Activated T-helper 17 cell treated with anti-CD3 and anti-CD28 coated beads, Interleukin-2, amount 50 U/mL, for 72 hours (primary cell): ENCODE results near the gene WNT9A. TPM values are rescaled to one million over a fixed set of nuclear protein-coding genes. Genes with fewer than 3 reads are reported as not detected.

Experiments
- ATAC-seq: fragments of 150-1000 bp; cut with Tn5 transposase; replicated peaks from 2 replicates; pipeline ENCODE4 v1.10.0; 2021; ENCODE audit warnings: mild to moderate bottlenecking, moderate library complexity
- H3K27ac Mint-ChIP-seq: one replicate; pipeline ENCODE4 v1.8.0; 2022; ENCODE audit warnings: mixed read lengths
- H3K27me3 Mint-ChIP-seq: one replicate; pipeline ENCODE4 v1.8.0; 2022; ENCODE audit warnings: mixed read lengths
- H3K36me3 Mint-ChIP-seq: one replicate; pipeline ENCODE4 v1.8.0; 2022; ENCODE audit warnings: low read depth, mild to moderate bottlenecking, mixed read lengths
- H3K4me1 Mint-ChIP-seq: one replicate; pipeline ENCODE4 v1.8.0; 2022; ENCODE audit warnings: mixed read lengths
- H3K4me3 Mint-ChIP-seq: one replicate; pipeline ENCODE4 v1.8.0; 2022; ENCODE audit warnings: mild to moderate bottlenecking, mixed read lengths
- H3K9me3 Mint-ChIP-seq: one replicate; pipeline ENCODE4 v1.8.0; 2022; ENCODE audit warnings: mixed read lengths
- total RNA-seq, 2 donors: library from RNA; stranded (reverse); gene quantifications; one replicate each; pipeline ENCODE4 v1.2.3, GENCODE V29; 2022

The WNT9A gene
- total RNA-seq, 2 donors from 2014 or later, result 0.09 to 0.24 TPM

- Mint-ChIP-seq H3K27me3 (no peaks in the 10 kb centered on the region), H3K27ac (no peak overlapping the region), H3K36me3 (no peaks in the 10 kb centered on the region), H3K9me3 (no peaks in the 10 kb centered on the region), H3K4me3 (no peak overlapping the region), H3K4me1 (peaks cover 4% of the 10 kb centered on the region)
- no peak for ATAC-seq
Measured at GRCh38 chr1:227926216-227926791, 21.4 kb downstream of the WNT9A start.

GRCh38 chr1:227925582-227926198 lies 22.0 kb downstream of the WNT9A start:
- Mint-ChIP-seq H3K27ac (no peak overlapping the region), H3K9me3 (no peaks in the 10 kb centered on the region), H3K27me3 (no peaks in the 10 kb centered on the region)

GRCh38 chr1:227924833-227925574 lies 22.7 kb downstream of the WNT9A start:
- Mint-ChIP-seq H3K36me3 (no peaks in the 10 kb centered on the region), H3K27ac (no peak overlapping the region), H3K4me3 (no peak overlapping the region), H3K27me3 (no peaks in the 10 kb centered on the region), H3K9me3 (no peaks in the 10 kb centered on the region), H3K4me1 (no peaks in the 10 kb centered on the region)
- ATAC-seq, result no peak

More at GRCh38 chr1:227925582-227926198, 22.0 kb downstream of the WNT9A start:
- no peak overlapping the region for H3K4me3 Mint-ChIP-seq
- no peak for ATAC-seq
- no peaks in the 10 kb centered on the region for H3K36me3 Mint-ChIP-seq
- H3K4me1 Mint-ChIP-seq, result no peaks in the 10 kb centered on the region

DNA sequence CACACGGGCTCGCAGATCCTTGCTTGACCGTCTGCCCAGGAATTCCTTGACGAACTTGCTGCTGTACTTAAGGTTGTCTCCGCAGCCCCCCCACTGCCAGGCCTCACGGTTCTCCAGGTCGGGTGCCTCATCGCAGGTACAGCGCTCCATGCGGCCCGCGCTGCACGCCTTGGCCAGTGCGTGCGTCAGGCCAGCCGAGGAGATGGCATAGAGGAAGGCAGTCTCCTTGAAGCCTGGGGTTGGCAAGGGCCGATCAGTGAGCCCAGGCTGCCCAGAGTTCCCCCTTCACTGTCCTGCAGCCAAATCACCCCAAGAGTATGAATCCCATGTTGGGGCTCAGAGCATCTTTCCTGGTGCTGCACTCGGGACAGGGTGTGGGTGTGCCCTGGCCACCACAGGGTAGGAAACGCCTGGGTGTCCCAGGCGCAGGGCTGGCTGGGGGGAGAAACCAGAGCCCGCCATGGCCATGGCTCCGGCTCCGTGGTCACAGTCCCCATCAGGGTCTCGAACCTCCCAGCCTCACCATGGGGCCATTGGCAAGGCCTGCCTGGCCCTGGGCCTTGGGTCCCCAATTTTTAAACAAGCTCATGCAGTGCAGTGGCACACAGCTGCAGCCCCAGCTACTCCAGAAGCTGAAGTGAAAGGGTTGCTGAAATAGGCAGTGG lies 23.4 kb downstream of the WNT9A start:
- ATAC-seq, result no peak
- Mint-ChIP-seq H3K4me3 (no peak overlapping the region), H3K9me3 (no peaks in the 10 kb centered on the region), H3K4me1 (no peaks in the 10 kb centered on the region), H3K27me3 (no peaks in the 10 kb centered on the region), H3K27ac (no peak overlapping the region), H3K36me3 (no peaks in the 10 kb centered on the region)

DNA sequence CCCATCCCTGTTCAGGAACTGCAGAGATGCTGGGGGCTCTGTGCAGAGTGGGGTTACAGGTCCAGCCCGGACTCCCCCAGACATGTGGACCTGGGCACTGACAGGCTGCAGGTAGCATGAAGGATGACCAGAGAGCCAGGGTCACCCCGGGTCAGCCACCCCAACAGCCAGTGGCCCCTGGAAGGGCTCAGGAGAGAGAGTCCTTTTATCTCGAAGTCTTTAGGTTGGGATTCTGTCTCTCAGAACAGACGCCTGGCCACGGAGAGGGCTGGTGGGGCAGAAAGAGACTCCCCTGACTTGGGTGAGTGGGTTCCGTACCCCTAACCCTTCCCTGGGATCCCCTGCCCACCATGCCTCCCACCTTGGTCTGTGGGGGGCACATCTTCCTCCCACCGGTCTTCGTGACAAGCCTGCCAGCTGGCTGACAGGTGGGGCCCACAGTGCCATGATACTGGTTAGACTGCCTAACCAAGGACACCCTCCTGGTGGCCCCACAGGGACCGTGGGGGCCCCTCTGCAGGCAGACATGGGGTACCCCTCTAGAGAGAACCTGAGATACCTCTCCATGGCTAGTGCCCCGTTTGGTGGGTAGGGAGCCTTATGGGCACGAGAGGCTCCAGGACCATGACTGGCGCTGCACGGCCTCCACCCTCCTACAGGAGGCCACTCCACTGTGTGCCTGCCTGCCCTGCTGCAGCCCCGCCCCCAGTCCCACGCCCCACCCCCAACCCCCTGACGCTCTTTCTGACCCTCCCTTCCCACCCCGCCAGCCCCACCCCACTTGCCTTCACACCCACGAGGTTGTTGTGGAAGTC lies 24.2 kb downstream of the WNT9A start:
- Mint-ChIP-seq H3K36me3 (no peaks in the 10 kb centered on the region), H3K4me1 (no peaks in the 10 kb centered on the region), H3K9me3 (no peaks in the 10 kb centered on the region), H3K27ac (no peak overlapping the region), H3K4me3 (no peak overlapping the region), H3K27me3 (no peaks in the 10 kb centered on the region)
- ATAC-seq, result no peak

- no peak overlapping the region for H3K4me3 Mint-ChIP-seq
- H3K27me3 Mint-ChIP-seq, result no peaks in the 10 kb centered on the region
- ATAC-seq, result no peak
Measured at GRCh38 chr1:227922501-227923352, 25.0 kb downstream of the WNT9A start.

DNA sequence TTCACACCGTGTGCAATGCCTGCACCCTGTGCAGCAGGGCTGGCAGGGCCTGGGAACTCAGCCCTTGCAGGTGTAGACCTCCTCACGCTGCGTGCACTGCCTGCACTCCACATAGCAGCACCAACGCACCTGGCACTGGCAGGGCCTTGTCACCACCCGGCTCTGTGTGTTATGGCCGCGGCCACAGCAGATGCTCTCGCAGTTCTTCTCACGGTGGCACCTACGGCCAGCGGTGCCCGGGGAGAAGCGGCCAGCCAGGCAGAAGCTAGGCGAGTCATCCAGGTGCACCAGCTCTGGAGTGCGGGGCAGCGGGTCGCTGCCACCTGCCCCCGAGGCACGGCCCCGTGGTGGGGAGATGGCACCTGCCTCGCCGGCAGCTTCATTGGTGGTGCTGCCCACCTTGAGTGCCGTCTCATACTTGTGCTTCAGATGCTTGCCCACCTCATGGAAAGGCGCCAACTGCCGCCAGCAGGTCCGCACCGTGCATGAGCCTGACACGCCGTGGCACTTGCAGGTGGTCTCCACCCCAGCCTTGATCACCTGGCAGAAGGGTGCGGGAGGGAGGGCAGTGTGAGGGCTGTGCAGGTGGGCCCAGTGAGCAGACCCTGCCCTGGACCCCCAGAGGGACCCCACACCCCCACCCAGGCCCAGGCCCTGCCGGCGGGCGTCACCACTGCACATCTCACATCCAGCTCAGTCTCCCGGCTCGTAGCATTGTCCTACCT lies 26.1 kb downstream of the WNT9A start:
- H3K36me3 Mint-ChIP-seq, result no peaks in the 10 kb centered on the region
- no peak overlapping the region for H3K27ac Mint-ChIP-seq
- H3K27me3 Mint-ChIP-seq, result no peaks in the 10 kb centered on the region
- no peaks in the 10 kb centered on the region for H3K9me3 Mint-ChIP-seq
- ATAC-seq, result no peak
- no peaks in the 10 kb centered on the region for H3K4me1 Mint-ChIP-seq
- H3K4me3 Mint-ChIP-seq, result no peak overlapping the region

More at GRCh38 chr1:227922501-227923352, 25.0 kb downstream of the WNT9A start:
- Mint-ChIP-seq H3K4me1 (no peaks in the 10 kb centered on the region), H3K9me3 (no peaks in the 10 kb centered on the region), H3K27ac (no peak overlapping the region), H3K36me3 (no peaks in the 10 kb centered on the region)

- ATAC-seq, result no peak
- no peak overlapping the region for H3K27ac Mint-ChIP-seq
- no peak overlapping the region for H3K4me3 Mint-ChIP-seq
- no peaks in the 10 kb centered on the region for H3K4me1 Mint-ChIP-seq
- no peaks in the 10 kb centered on the region for H3K36me3 Mint-ChIP-seq
- no peaks in the 10 kb centered on the region for H3K27me3 Mint-ChIP-seq
- H3K9me3 Mint-ChIP-seq, result no peaks in the 10 kb centered on the region
Measured at GRCh38 chr1:227920896-227921295, 26.8 kb downstream of the WNT9A start.

GRCh38 chr1:227920426-227920825 lies 27.3 kb downstream of the WNT9A start:
- no peaks in the 10 kb centered on the region for H3K27me3 Mint-ChIP-seq
- no peak overlapping the region for H3K4me3 Mint-ChIP-seq
- no peaks in the 10 kb centered on the region for H3K9me3 Mint-ChIP-seq
- no peak for ATAC-seq
- no peaks in the 10 kb centered on the region for H3K36me3 Mint-ChIP-seq
- H3K4me1 Mint-ChIP-seq, result no peaks in the 10 kb centered on the region
- no peak overlapping the region for H3K27ac Mint-ChIP-seq

- H3K27me3 Mint-ChIP-seq, result no peaks in the 10 kb centered on the region
- no peaks in the 10 kb centered on the region for H3K4me1 Mint-ChIP-seq
- no peak for ATAC-seq
- H3K27ac Mint-ChIP-seq, result no peak overlapping the region
- no peaks in the 10 kb centered on the region for H3K36me3 Mint-ChIP-seq
- no peaks in the 10 kb centered on the region for H3K9me3 Mint-ChIP-seq
- H3K4me3 Mint-ChIP-seq, result no peak overlapping the region
Measured at GRCh38 chr1:227919906-227920305, 27.8 kb downstream of the WNT9A start.

DNA sequence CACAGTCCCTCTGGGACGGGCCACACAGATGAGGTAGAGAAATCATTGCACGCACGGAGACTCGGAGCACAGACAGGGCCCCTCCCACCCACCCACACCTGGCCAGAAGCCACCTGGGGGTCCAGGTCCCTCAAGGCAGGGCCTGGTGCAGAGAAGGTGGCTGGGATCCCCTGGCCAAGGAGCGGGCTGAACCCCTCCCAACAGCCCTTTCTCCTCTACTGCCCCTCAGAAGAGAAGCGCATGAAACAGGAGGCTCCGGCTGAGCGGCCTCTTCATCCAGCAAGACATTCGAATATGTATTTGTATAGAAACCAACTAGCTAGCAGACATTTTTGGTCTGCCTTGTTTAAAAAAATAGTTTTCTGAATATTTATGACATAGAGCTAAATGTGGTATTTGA lies 29.0 kb downstream of the WNT9A start:
- H3K4me1 Mint-ChIP-seq, result no peaks in the 10 kb centered on the region
- H3K36me3 Mint-ChIP-seq, result no peaks in the 10 kb centered on the region
- no peaks in the 10 kb centered on the region for H3K27me3 Mint-ChIP-seq
- H3K27ac Mint-ChIP-seq, result no peak overlapping the region
- H3K9me3 Mint-ChIP-seq, result no peaks in the 10 kb centered on the region
- H3K4me3 Mint-ChIP-seq, result no peak overlapping the region
- no peak for ATAC-seq

DNA sequence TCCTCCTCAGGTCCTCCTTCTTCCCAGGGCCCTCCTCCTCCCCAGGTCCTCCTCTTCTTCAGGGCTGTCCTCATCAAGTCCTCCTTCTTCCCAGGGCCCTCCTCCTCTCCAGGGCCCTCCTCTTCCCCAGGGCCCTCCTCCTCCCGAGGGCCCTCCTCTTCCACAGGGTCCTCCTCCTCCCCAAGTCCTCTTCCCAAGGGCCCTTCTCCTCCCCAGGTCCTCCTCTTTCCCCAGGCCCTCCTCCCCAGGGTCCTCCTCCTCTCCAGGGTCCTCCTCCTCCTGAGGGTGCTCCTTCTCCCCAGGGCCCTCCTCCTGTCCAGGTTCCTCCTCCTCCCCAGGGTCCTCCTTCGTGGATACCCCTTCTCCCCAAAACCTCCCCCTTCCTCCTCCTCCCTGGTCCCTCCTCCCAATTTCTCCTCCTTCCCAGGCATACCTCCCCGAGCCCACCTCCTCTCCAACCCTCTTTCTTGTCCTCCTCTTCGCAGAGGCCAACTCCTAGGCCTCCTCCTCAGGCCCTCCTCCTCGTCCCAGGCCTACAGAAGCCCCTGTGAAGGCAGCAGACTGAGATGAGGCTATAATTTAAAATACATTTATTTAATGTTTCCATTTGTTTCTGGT lies 29.5 kb downstream of the WNT9A start:
- Mint-ChIP-seq H3K4me3 (no peak overlapping the region), H3K27me3 (no peaks in the 10 kb centered on the region), H3K36me3 (no peaks in the 10 kb centered on the region), H3K9me3 (no peaks in the 10 kb centered on the region), H3K27ac (no peak overlapping the region), H3K4me1 (no peaks in the 10 kb centered on the region)
- no peak for ATAC-seq
